Loucy (cell line): ENCODE data around the gene TYMP.

Experiments used
- EZH2phosphoT487 ChIP-seq: fragments of 200-600 bp; IDR thresholded peaks from 2 replicates; pipeline ENCODE4 v1.6.1; 2018; ENCODE audit warnings: antibody characterized with exemption, mild to moderate bottlenecking, moderate library complexity, borderline replicate concordance
- TF ChIP-seq, protein P1 (sequence below): fragments of 200-600 bp; sonication (generic); conservative IDR thresholded peaks from 2 replicates; pipeline ENCODE4 v1.5.1; 2014; ENCODE audit warnings: mild to moderate bottlenecking, antibody characterized with exemption, low read length

DNA sequence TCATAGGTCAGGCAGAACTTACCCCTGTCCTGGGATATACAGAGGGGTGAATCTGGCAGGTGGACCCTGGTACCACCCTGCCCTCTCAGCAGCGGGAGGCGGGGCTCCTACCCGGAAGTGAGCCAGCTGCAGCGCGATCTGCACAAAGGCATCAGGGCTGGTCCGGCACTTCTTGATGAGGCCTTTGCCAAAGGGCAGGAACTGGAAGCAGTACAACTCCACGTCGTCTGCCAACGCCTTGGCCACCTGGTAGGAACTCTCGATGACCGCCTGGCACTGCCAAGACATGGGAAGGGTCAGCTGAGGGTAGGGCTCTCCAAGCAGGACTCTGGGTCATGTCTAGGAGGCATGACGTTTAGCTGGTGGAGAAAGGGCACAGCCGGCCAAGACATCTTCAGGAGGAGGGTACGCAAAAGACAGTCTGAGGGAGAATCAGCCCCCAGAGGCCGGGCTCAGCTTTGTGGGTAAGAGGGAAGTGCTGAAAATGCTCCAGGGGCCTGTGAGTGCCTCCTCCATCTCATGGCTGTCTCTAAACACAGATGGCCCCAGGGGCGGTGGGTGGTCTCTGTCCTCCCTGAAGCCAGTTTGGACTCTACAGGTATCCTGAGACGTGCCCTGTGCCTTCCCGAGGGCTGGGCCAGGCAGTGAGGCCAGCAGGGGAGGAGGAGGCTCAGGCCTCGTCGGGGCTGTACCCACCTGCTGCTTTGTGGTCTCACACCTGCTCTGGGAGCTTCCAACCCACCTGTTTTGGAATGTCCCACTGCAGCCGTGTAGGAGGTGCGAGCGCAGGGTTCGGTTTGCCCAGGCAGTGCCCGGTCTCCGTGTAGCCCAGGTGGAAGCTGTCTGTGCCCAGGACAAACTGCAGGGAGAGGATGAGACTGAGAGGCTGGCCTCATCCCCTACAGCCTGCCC lies 41.7 kb upstream of the TYMP start:
- TF ChIP-seq, protein P1, sequence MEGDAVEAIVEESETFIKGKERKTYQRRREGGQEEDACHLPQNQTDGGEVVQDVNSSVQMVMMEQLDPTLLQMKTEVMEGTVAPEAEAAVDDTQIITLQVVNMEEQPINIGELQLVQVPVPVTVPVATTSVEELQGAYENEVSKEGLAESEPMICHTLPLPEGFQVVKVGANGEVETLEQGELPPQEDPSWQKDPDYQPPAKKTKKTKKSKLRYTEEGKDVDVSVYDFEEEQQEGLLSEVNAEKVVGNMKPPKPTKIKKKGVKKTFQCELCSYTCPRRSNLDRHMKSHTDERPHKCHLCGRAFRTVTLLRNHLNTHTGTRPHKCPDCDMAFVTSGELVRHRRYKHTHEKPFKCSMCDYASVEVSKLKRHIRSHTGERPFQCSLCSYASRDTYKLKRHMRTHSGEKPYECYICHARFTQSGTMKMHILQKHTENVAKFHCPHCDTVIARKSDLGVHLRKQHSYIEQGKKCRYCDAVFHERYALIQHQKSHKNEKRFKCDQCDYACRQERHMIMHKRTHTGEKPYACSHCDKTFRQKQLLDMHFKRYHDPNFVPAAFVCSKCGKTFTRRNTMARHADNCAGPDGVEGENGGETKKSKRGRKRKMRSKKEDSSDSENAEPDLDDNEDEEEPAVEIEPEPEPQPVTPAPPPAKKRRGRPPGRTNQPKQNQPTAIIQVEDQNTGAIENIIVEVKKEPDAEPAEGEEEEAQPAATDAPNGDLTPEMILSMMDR, result no peak
- no peak for TF ChIP-seq EZH2phosphoT487
